GM19193 (cell line): ENCODE data around the gene ACLY.

Experiments
- POLR2A ChIP-seq: IDR thresholded peaks from 4 replicates; pipeline ENCODE4 v1.6.1; 2011; ENCODE audit not compliant: insufficient read depth, insufficient read length; ENCODE audit errors: extremely low read depth

The ACLY gene

GRCh38 chr17:41919840-41920579 lies 1.3 kb upstream of the ACLY start:
- no peak for TF ChIP-seq POLR2A

DNA sequence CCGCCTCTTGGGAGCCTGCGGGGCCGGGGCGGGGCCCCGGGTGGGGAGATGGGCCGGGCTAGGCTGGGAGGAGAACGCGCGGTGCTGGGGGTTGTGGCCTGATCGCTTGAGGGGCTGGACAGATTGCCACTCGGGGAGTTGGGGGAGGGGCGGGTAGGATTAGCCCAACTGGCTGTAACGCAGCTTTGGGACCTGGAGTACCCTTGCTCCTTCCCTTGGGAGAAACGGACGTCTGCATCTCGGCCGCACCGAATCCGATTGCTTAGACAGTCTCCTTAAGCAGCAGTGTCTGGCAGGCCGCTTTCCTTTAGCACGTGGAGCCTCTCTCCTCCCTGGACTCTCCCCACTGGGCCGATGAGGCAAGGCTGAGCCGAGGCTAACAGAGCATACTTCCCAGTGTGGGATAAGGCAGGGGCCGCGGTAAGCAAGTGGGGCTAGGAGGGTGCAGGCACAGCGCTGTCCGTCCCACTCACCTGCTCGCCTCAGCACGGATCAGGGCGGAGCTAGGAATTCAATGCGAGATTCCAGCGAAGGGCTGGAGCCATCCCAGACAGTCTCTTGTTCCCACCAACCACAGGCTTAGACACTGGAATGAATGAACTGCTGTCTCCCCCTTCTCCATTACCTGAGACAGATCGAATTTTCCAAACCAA lies 540 bp upstream of the ACLY start:
- TF ChIP-seq POLR2A, result peak; percentile 24

GRCh38 chr17:41917679-41918313 lies 955 bp downstream of the ACLY start:
- TF ChIP-seq POLR2A, result no peak

GRCh38 chr17:41917192-41917591 lies 1.6 kb downstream of the ACLY start:
- no peak for TF ChIP-seq POLR2A

GRCh38 chr17:41915566-41915965 lies 3.2 kb downstream of the ACLY start:
- TF ChIP-seq POLR2A, result no peak

GRCh38 chr17:41915020-41915419 lies 3.7 kb downstream of the ACLY start:
- no peak for TF ChIP-seq POLR2A

- no peak for TF ChIP-seq POLR2A
These were observed 4.4 kb downstream of the ACLY start for GRCh38 chr17:41914358-41914766.

- TF ChIP-seq POLR2A, result no peak
These were observed 5.0 kb downstream of the ACLY start for GRCh38 chr17:41913798-41914197.

DNA sequence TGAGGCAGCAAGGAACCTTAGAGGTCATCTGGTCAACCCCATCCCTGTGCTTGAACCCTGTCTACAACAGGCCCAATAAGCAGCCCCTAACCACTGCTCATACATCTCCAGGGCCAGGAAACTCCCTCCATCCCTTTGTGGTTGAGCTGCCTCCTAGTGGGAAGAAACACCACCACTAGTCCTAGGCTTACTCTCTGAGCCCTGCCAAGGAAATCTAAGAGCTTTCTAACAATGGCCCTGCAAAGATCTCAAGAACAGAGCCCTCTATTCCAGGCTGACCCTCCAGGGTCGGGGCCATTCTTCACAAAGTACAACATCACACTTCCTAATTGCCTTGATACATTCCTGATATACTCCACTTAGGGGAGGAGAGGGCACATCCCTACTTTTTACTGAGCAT lies 5.8 kb downstream of the ACLY start:
- no peak for TF ChIP-seq POLR2A

GRCh38 chr17:41910701-41911391 lies 7.9 kb downstream of the ACLY start:
- no peak for TF ChIP-seq POLR2A

- TF ChIP-seq POLR2A, result no peak
These were observed 9.7 kb downstream of the ACLY start for GRCh38 chr17:41909088-41909487.

DNA sequence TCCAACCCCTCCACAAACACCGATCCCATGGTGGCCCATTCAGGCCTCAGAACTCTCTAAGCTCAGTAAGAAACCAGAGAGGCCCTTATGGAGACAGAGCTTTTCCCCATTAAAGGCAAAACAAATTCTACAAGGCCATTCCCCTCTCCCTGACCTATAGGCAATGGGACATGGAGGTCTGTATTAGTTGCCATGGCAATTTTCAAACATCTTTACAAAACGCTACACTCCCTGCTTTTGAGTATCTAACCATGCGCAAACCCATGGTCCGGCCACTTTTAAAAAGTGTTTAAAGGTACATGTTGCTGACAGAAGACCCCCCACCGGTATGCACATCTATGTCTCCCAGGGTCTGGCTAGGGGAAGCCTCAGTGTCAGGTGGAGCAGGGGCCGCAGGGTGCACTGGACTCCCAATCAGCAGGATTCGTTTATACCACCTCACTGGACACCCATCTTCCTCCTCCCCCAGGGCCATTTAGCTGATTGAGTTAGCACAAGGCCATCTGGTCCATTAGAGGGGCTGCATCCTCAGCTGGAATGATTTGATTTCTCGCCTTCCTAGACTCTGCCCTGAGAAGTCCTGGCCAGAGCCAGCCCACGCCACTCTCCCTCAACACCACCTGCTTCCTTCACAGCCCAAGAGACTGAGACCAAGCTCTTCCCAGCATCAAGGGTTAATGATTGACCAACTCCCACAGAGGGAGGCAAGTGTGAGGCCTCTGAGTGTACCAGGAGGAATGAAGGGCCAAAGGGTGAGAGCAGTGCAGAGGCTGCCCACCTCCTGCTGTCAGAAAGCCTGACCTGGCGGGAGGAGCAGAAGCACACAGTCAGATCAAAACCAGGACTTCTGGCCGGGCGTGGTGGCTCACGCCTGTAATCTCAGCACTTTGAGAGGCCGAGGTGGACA lies 10.9 kb downstream of the ACLY start:
- no peak for TF ChIP-seq POLR2A

DNA sequence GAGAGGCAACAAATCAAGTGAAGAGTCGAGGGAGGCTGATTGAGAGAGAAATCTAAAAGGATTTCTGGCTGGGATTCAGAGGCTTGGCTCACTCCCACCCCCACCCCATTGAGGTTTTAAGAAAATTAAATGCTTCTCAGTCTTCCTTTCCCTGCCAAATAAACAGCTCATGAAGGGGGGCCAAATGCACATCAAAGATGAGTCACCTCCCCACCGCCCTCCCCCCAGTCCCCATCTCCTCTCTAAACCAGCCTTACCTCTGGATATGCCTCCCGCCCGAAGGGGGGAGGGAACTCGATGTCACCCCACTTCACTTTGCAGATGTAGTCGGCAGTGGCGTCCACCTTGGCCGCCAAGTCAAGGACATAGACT lies 11.6 kb downstream of the ACLY start:
- TF ChIP-seq POLR2A, result no peak

- TF ChIP-seq POLR2A, result no peak
These were observed 12.1 kb downstream of the ACLY start for GRCh38 chr17:41906465-41907184.

GRCh38 chr17:41905172-41905571 lies 13.6 kb downstream of the ACLY start:
- TF ChIP-seq POLR2A, result no peak
